WERI-Rb-1 (cell line): ENCODE measurements around the gene ZDHHC22.
A peak's percentile ranks its signal among the peaks of the same experiment; 100 is the strongest.

ENCODE experiments used
- DNase-seq: peaks from one replicate; pipeline ENCODE4 v3.0.0-alpha.2; 2020
- H3K27ac ChIP-seq: fragments of 250-450 bp; sonication (Bioruptor Pico); 2 replicates; pipeline ENCODE4 v1.5.1; 2020; ENCODE audit warnings: mild to moderate bottlenecking, moderate library complexity
- H3K27me3 ChIP-seq: fragments of 250-450 bp; sonication (Bioruptor Pico); 2 replicates; pipeline ENCODE4 v1.5.1; 2021; ENCODE audit warnings: mild to moderate bottlenecking, low read depth, moderate library complexity; ENCODE audit not compliant: insufficient read depth, severe bottlenecking
- H3K36me3 ChIP-seq: fragments of 250-450 bp; sonication (Bioruptor Pico); 2 replicates; pipeline ENCODE4 v1.5.1; 2020; ENCODE audit warnings: mild to moderate bottlenecking, moderate library complexity
- H3K4me3 ChIP-seq: 2 replicates; pipeline ENCODE4 v1.5.1; 2011; ENCODE audit warnings: low read depth, mild to moderate bottlenecking, control low read depth, low read length
- H3K9me3 ChIP-seq: fragments of 250-450 bp; sonication (Bioruptor Pico); 2 replicates; pipeline ENCODE4 v1.5.1; 2021; ENCODE audit warnings: mild to moderate bottlenecking, moderate library complexity; ENCODE audit not compliant: severe bottlenecking
- CTCF ChIP-seq: IDR thresholded peaks from 2 replicates; pipeline ENCODE4 v1.5.1; 2011; ENCODE audit warnings: low read depth, mild to moderate bottlenecking, control low read depth, inconsistent platforms, low read length

Gene ZDHHC22

GRCh38 chr14:77114609-77115008, 27.0 kb downstream of the ZDHHC22 start:
- Histone ChIP-seq H3K27ac (no peak overlapping the region), H3K27me3 (no peaks in the 10 kb centered on the region), H3K9me3 (no peaks in the 10 kb centered on the region), H3K4me3 (no peak overlapping the region), H3K36me3 (peaks cover 32% of the 10 kb centered on the region)
- TF ChIP-seq CTCF, result no peak
- DNase-seq, result no peak

GRCh38 chr14:77113644-77114043, 27.9 kb downstream of the ZDHHC22 start:
- Histone ChIP-seq H3K36me3 (peaks cover 39% of the 10 kb centered on the region), H3K27me3 (no peaks in the 10 kb centered on the region), H3K27ac (no peak overlapping the region), H3K9me3 (no peaks in the 10 kb centered on the region), H3K4me3 (no peak overlapping the region)
- no peak for TF ChIP-seq CTCF
- no peak for DNase-seq

GRCh38 chr14:77111021-77111420, 30.6 kb downstream of the ZDHHC22 start:
- TF ChIP-seq CTCF, result no peak
- no peak for DNase-seq
- no peaks in the 10 kb centered on the region for H3K9me3 ChIP-seq
- no peaks in the 10 kb centered on the region for H3K27me3 ChIP-seq
- H3K36me3 ChIP-seq, result peaks cover 59% of the 10 kb centered on the region
- no peak overlapping the region for H3K27ac ChIP-seq
- H3K4me3 ChIP-seq, result no peak overlapping the region

- no peak overlapping the region for H3K4me3 ChIP-seq
- peak overlapping the region; percentile 55 for H3K27ac ChIP-seq
- DNase-seq, result no peak
- H3K36me3 ChIP-seq, result peaks cover 63% of the 10 kb centered on the region
- H3K9me3 ChIP-seq, result no peaks in the 10 kb centered on the region
- H3K27me3 ChIP-seq, result no peaks in the 10 kb centered on the region
- no peak for TF ChIP-seq CTCF
These were observed 31.3 kb downstream of the ZDHHC22 start for GRCh38 chr14:77110286-77110685.

GRCh38 chr14:77109656-77110055, 31.9 kb downstream of the ZDHHC22 start:
- no peak for TF ChIP-seq CTCF
- DNase-seq, result peak; percentile 66
- Histone ChIP-seq H3K4me3 (no peak overlapping the region), H3K27me3 (no peaks in the 10 kb centered on the region), H3K27ac (peak overlapping the region; percentile 55), H3K36me3 (peaks cover 60% of the 10 kb centered on the region), H3K9me3 (no peaks in the 10 kb centered on the region)

- H3K4me3 ChIP-seq, result no peak overlapping the region
- H3K36me3 ChIP-seq, result peaks cover 54% of the 10 kb centered on the region
- no peak for TF ChIP-seq CTCF
- H3K9me3 ChIP-seq, result no peaks in the 10 kb centered on the region
- no peaks in the 10 kb centered on the region for H3K27me3 ChIP-seq
- H3K27ac ChIP-seq, result no peak overlapping the region
- no peak for DNase-seq
These were observed 32.8 kb downstream of the ZDHHC22 start for GRCh38 chr14:77108753-77109152.
